ENCODE results near the gene C4A.

DNA sequence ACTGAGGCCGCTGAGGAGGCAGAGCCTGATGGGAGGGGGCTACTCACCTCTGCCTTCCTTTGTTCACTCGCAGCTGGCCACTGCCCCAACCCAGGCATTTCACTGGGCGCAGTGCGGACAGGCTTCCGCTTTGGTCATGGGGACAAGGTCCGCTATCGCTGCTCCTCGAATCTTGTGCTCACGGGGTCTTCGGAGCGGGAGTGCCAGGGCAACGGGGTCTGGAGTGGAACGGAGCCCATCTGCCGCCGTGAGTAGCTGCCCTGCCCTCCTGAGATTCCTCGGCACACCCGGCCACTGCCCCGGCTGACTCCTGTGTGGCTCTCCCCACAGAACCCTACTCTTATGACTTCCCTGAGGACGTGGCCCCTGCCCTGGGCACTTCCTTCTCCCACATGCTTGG is 48.3 kb upstream of the C4A start:
- TF ChIP-seq, protein P1, sequence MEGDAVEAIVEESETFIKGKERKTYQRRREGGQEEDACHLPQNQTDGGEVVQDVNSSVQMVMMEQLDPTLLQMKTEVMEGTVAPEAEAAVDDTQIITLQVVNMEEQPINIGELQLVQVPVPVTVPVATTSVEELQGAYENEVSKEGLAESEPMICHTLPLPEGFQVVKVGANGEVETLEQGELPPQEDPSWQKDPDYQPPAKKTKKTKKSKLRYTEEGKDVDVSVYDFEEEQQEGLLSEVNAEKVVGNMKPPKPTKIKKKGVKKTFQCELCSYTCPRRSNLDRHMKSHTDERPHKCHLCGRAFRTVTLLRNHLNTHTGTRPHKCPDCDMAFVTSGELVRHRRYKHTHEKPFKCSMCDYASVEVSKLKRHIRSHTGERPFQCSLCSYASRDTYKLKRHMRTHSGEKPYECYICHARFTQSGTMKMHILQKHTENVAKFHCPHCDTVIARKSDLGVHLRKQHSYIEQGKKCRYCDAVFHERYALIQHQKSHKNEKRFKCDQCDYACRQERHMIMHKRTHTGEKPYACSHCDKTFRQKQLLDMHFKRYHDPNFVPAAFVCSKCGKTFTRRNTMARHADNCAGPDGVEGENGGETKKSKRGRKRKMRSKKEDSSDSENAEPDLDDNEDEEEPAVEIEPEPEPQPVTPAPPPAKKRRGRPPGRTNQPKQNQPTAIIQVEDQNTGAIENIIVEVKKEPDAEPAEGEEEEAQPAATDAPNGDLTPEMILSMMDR (IDR thresholded peaks at IDR 0.05) = no peak
- TF ChIP-seq POLR2A (IDR thresholded peaks at IDR 0.05) = no peak
- TF ChIP-seq EP300 (IDR thresholded peaks at IDR 0.05) = no peak
- TF ChIP-seq POLR2AphosphoS5 (IDR thresholded peaks at IDR 0.05) = no peak

All from gastroesophageal sphincter (tissue), 3 donors.